ENCODE measurements around the gene SIGLEC1. TPM values are rescaled to one million over a fixed set of nuclear protein-coding genes. Genes with fewer than 3 reads are reported as not detected.

SIGLEC1 gene
- total and polyA plus RNA-seq, 2 of the 4 experiments (the other 2 are of a cell fraction): not detected

DNA sequence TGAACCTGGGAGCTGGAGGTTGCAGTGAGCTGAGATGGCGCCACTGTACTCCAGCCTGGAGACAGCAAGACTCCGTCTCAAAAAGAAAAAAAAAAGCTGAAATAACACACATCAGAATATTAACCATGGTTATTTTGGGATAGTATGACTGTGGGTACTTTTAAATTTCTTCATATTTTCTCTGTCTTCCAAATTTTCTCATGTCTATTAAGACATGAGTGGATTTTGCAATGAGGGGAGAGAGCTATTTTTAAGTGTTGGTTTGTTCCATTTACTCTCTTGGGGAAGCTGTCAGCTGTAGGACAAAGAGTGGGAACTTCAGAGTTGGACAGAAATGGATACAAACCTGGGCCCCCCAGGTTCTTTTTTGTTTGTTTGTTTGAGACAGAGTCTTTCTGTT, 44.9 kb upstream of the SIGLEC1 start:
- Histone ChIP-seq H4K20me1 (ENCODE audit: insufficient read depth, low read length) (peaks cover 14% of the 10 kb centered on the region; the same call in 1 of the 2 replicates), H2BK5ac (ENCODE audit: low read depth, low read length, poor library complexity, severe bottlenecking) (no peak overlapping the region), H4K8ac (ENCODE audit: low read depth in 2 of 2, low read length in 2 of 2) (no peak overlapping the region), H3K9me3 (ENCODE audit: control insufficient read depth, insufficient read depth, low read length) (no peaks in the 10 kb centered on the region), H3K23ac (ENCODE audit: low read depth, low read length) (no peak overlapping the region), H2AK5ac (ENCODE audit: low read depth, low read length) (no peak overlapping the region), H2BK15ac (ENCODE audit: low read depth, low read length) (no peak overlapping the region), H3K56ac (ENCODE audit: extremely low read depth, insufficient read depth, low read length) (no peak overlapping the region), H2AFZ (replicated peaks; ENCODE audit: low read length, poor library complexity) (no peak overlapping the region), H3K4me2 (ENCODE audit: low read depth, low read length) (no peak overlapping the region), H4K91ac (ENCODE audit: insufficient read depth, low read depth, low read length) (no peak overlapping the region), H3K9me1 (ENCODE audit: insufficient read depth, low read length) (peaks cover 5% of the 10 kb centered on the region), H3K27ac (ENCODE audit: insufficient read depth, low read length) (no peak overlapping the region), H2AK9ac (replicated peaks; ENCODE audit: low read depth, low read length, poor library complexity) (no peak overlapping the region), H3K79me1 (ENCODE audit: low read depth in 1 of 2, low read length in 2 of 2) (peaks cover 3 to 20% of the 10 kb centered on the region in 2 experiments; a peak in 3 of 4 replicates), H3K4me1 (ENCODE audit: control insufficient read depth, insufficient read depth, low read length) (no peaks in the 10 kb centered on the region; the same call in 1 of the 2 replicates), H4K5ac (ENCODE audit: low read depth, low read length) (no peak overlapping the region), H3K4ac (ENCODE audit: low read depth, low read length) (no peak overlapping the region), H3K14ac (replicated peaks; ENCODE audit: low read depth, low read length) (no peak overlapping the region), H3K9ac (ENCODE audit: low read depth, low read length) (no peak overlapping the region), H2BK120ac (ENCODE audit: low read depth, low read length) (no peak overlapping the region), H3K27me3 (ENCODE audit: control insufficient read depth, insufficient read depth, low read length) (no peaks in the 10 kb centered on the region), H2BK20ac (ENCODE audit: low read depth, low read length) (no peak overlapping the region), H3K36me3 (ENCODE audit: control insufficient read depth, insufficient read depth, low read length) (peaks cover 9% of the 10 kb centered on the region; the same call in 1 of the 2 replicates), H3K4me3 (ENCODE audit: insufficient read depth, low read depth, low read length) (no peak overlapping the region), H3K18ac (ENCODE audit: low read depth, low read length) (no peak overlapping the region)
- ChIA-PET CTCF (interaction anchor here (0.8 kb wide), 1 partner anchor 10 kb away, joined by 3 read pairs; the partner anchor contains the start of gene ADISSP), POLR2A (ENCODE audit: unreplicated experiment) (no interaction called here)
- DNase-seq: no peak
- in situ Hi-C loops (cut with MboI; ENCODE audit: low sequenced_read_pairs): no loop called here
- intact Hi-C loops (cut with micrococcal nuclease): no loop called here
- BruUV-seq (replicated peaks): no TSS peak
- dilution Hi-C loops (cut with HindIII; ENCODE audit: low sequenced_read_pairs, unreplicated experiment): no loop called here
- TF ChIP-seq SMC3 (IDR thresholded peaks at IDR 0.05; ENCODE audit: low read depth, low read length) (no peak), MAZ (IDR thresholded peaks at IDR 0.05; ENCODE audit: borderline replicate concordance, low read depth, low read length) (no peak), BHLHE40 (IDR thresholded peaks at IDR 0.05; ENCODE audit: low read depth, low read length) (no peak), CEBPB (IDR thresholded peaks at IDR 0.05; ENCODE audit: low read depth, low read length) (no peak), FOS (IDR thresholded peaks at IDR 0.05; ENCODE audit: low read depth, low read length) (no peak), NFE2L2 (IDR thresholded peaks at IDR 0.05; ENCODE audit: low read depth, low read length) (no peak), RCOR1 (IDR thresholded peaks at IDR 0.05; ENCODE audit: insufficient replicate concordance, low read length) (no peak), CHD1 (IDR thresholded peaks at IDR 0.05; ENCODE audit: low read depth, low read length) (no peak)
- TF ChIP-seq, protein P1, sequence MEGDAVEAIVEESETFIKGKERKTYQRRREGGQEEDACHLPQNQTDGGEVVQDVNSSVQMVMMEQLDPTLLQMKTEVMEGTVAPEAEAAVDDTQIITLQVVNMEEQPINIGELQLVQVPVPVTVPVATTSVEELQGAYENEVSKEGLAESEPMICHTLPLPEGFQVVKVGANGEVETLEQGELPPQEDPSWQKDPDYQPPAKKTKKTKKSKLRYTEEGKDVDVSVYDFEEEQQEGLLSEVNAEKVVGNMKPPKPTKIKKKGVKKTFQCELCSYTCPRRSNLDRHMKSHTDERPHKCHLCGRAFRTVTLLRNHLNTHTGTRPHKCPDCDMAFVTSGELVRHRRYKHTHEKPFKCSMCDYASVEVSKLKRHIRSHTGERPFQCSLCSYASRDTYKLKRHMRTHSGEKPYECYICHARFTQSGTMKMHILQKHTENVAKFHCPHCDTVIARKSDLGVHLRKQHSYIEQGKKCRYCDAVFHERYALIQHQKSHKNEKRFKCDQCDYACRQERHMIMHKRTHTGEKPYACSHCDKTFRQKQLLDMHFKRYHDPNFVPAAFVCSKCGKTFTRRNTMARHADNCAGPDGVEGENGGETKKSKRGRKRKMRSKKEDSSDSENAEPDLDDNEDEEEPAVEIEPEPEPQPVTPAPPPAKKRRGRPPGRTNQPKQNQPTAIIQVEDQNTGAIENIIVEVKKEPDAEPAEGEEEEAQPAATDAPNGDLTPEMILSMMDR (conservative IDR thresholded peaks at IDR 0.05; ENCODE audit: low read depth, low read length): no peak
- no peak for ATAC-seq (ENCODE audit: low read depth)
- no CpG with 5 or more reads among the region's 2 CpGs for WGBS, 2 experiments (ENCODE audit: extremely low coverage in 2 of 2, insufficient read length in 1 of 2)

All from IMR-90 (cell line).